HG03103 (cell line): Measurements from ENCODE around the gene SIRT1.
A peak's percentile ranks its signal among the peaks of the same experiment; 100 is the strongest.
"Not testable (repeated sequence)": the region's sequence is repeated elsewhere in the genome, so short reads cannot be mapped to it uniquely, and the experiment has no call there.

ENCODE experiments used
- ATAC-seq: cut with Tn5 transposase; IDR thresholded peaks from one replicate; pipeline ENCODE4 v1.9.1; 2021; ENCODE audit warnings: low read depth; ENCODE audit not compliant: unreplicated experiment

SIRT1 gene

GRCh38 chr10:67884313-67884841 lies at the start of gene SIRT1:
Gene SIRT1 (plus strand): TSS chr10:67884656. CDS start chr10:67884722, 66 bp downstream.
- peak; percentile 81 for ATAC-seq

GRCh38 chr10:67835541-67836394 lies 48.7 kb upstream of the SIRT1 start:
- not testable (repeated sequence) for ATAC-seq

GRCh38 chr10:67836488-67836887 lies 48.0 kb upstream of the SIRT1 start:
- no peak for ATAC-seq

- ATAC-seq = no peak
Measured at GRCh38 chr10:67836972-67837371, 47.5 kb upstream of the SIRT1 start.

- ATAC-seq = peak; percentile 80
Measured at GRCh38 chr10:67837541-67838314, 46.7 kb upstream of the SIRT1 start, which contains the start of gene DNAJC12. Gene DNAJC12 (minus strand): TSS chr10:67838188. CDS start chr10:67838011, 177 bp downstream.

GRCh38 chr10:67839511-67839910 lies 44.9 kb upstream of the SIRT1 start:
- ATAC-seq = not testable (repeated sequence)

- ATAC-seq = no peak
Measured at GRCh38 chr10:67839951-67840350, 44.5 kb upstream of the SIRT1 start.

- no peak for ATAC-seq
Measured at GRCh38 chr10:67841737-67842136, 42.7 kb upstream of the SIRT1 start.

- no peak for ATAC-seq
Measured at GRCh38 chr10:67843284-67843683, 41.2 kb upstream of the SIRT1 start.

- peak; percentile 99 for ATAC-seq
Measured at GRCh38 chr10:67849331-67850011, 35.0 kb upstream of the SIRT1 start.

- ATAC-seq = no peak
Measured at GRCh38 chr10:67851186-67851585, 33.3 kb upstream of the SIRT1 start.

GRCh38 chr10:67852761-67853160 lies 31.7 kb upstream of the SIRT1 start:
- ATAC-seq = no peak

- ATAC-seq = no peak
Measured at GRCh38 chr10:67853512-67853911, 30.9 kb upstream of the SIRT1 start.

- ATAC-seq = no peak
Measured at GRCh38 chr10:67858971-67859370, 25.5 kb upstream of the SIRT1 start.

- ATAC-seq = no peak
Measured at GRCh38 chr10:67861750-67862432, 22.6 kb upstream of the SIRT1 start.

- ATAC-seq = no peak
Measured at GRCh38 chr10:67863094-67863493, 21.4 kb upstream of the SIRT1 start.

- no peak for ATAC-seq
Measured at GRCh38 chr10:67864607-67865371, 19.7 kb upstream of the SIRT1 start.

- ATAC-seq = no peak
Measured at GRCh38 chr10:67868132-67868531, 16.3 kb upstream of the SIRT1 start.

GRCh38 chr10:67869996-67870395 lies 14.5 kb upstream of the SIRT1 start:
- no peak for ATAC-seq
